Psoas muscle (tissue), 8 donors: ENCODE data around the gene C15orf39. TPM values are rescaled to one million over a fixed set of nuclear protein-coding genes. Genes with fewer than 3 reads are reported as not detected.

Source experiments
- ATAC-seq, 4 donors: fragments of 200-7000 bp; cut with Tn5 transposase; one replicate each; pipeline ENCODE4 v1.9.1; 2020; ENCODE audit warnings: moderate library complexity in 3 of 4, mild to moderate bottlenecking in 2 of 4
- DNase-seq, 2 donors: peaks; one replicate each; pipeline ENCODE4 v3.0.0-alpha.2; 2020
- H3K27ac ChIP-seq: fragments of 200-600 bp; one replicate; pipeline ENCODE4 v1.8.0; 2022
- H3K27me3 ChIP-seq, 3 donors: fragments of 200-600 bp in 1 of 3; one replicate each; pipeline versions ENCODE4 v1.6.1 to v1.8.0; 2013 to 2022; ENCODE audit warnings: low read length in 2 of 3, mild to moderate bottlenecking in 2 of 3, moderate library complexity in 1 of 3; ENCODE audit not compliant: insufficient read depth in 3 of 3
- H3K36me3 ChIP-seq, 2 donors: fragments of 200-600 bp in 1 of 2; one replicate each; pipeline versions ENCODE4 v1.6.1 to v1.8.0; 2013 to 2022; ENCODE audit warnings: low read depth in 1 of 2, mild to moderate bottlenecking in 1 of 2, moderate library complexity in 1 of 2; ENCODE audit not compliant: insufficient read depth in 1 of 2
- H3K4me1 ChIP-seq: fragments of 200-600 bp; one replicate; pipeline ENCODE4 v1.8.0; 2022
- H3K4me3 ChIP-seq: fragments of 200-600 bp; one replicate; pipeline ENCODE4 v1.8.0; 2022; ENCODE audit warnings: mild to moderate bottlenecking
- H3K9me3 ChIP-seq: fragments of 200-600 bp; one replicate; pipeline ENCODE4 v1.8.0; 2022
- CTCF ChIP-seq: fragments of 200-600 bp; IDR thresholded peaks from one replicate; pipeline ENCODE4 v1.8.0; 2022; ENCODE audit warnings: antibody characterized with exemption
- WGBS, 3 donors: extraction: QIAGEN DNeasy Blood & Tissue Kit; methylation state at CpG; one replicate each; pipeline versions ENCODE4 v1.1.6 to v1.1.7; 2013; 5-methylcytosine and 5-hydroxymethylcytosine counted together
- intact Hi-C, 2 donors: fragments of 100-400 bp; cut with DNase I; formaldehyde crosslinking; loops; one replicate each; pipeline versions ENCODE4 v1.11.0 to v1.14.2; 2022
- polyA plus RNA-seq, 3 donors: library from polyadenylated mRNA; stranded (reverse); fragments of 200-250 nt; gene quantifications; one replicate each; pipeline ENCODE4 v1.2.3, GENCODE V29; 2013
- total RNA-seq, 4 donors: library from RNA; stranded (reverse); fragmentation: NEBNext Ultra II Directional in 2 of 4; extraction: Animal tissue kit (Norgen Biotek cat#: 25700) in 2 of 4; gene quantifications; one replicate each; pipeline versions ENCODE4 v1.2.1 to v1.2.4, GENCODE V29; 2021 to 2023
- donor health status: healthy with polysubstance abuse.
- donor health status: DM: no; HTN: no; CAD: no; lungs with moderate emphysema.
- donor health status: Bipolar disorder and iron deficiency.
- donor health status: healthy.
- donor health status: DM: yes; HTN: yes; CAD: no.
- donor health status: DM: no; HTN: no; CAD: no.
- donor health status: DM: no; HTN: no; CAD: no.
- donor health status: DM: yes; HTN: yes; CAD: no.

The C15orf39 gene
- total and polyA plus RNA-seq, 7 donors = 2.5 to 4.6 (median 4.0) TPM

- Histone ChIP-seq H3K36me3 (no peaks in the 10 kb centered on the region), H3K4me1 (no peaks in the 10 kb centered on the region), H3K4me3 (no peak overlapping the region), H3K9me3 (no peaks in the 10 kb centered on the region), H3K27me3 (no peaks in the 10 kb centered on the region), H3K27ac (no peak overlapping the region)
- ATAC-seq (no peak), DNase-seq (no peak)
- no peak for TF ChIP-seq CTCF
- intact Hi-C loops = no loop called here
- 92 to 97% (median 96%) methylated on average over 3 of the region's 3 CpGs for WGBS, 3 donors
Observed at GRCh38 chr15:75194397-75194796, 7.3 kb upstream of the C15orf39 start.

- H3K9me3 ChIP-seq = no peaks in the 10 kb centered on the region
- H3K36me3 ChIP-seq = no peaks in the 10 kb centered on the region
- H3K27ac ChIP-seq = no peak overlapping the region
- H3K4me1 ChIP-seq = no peaks in the 10 kb centered on the region
- intact Hi-C loops = no loop called here
- 14 to 25% (median 20%) methylated on average over 13 of the region's 13 CpGs for WGBS, 3 donors
- DNase-seq (no peak), ATAC-seq (no peak)
- H3K27me3 ChIP-seq = no peaks in the 10 kb centered on the region
- H3K4me3 ChIP-seq = no peak overlapping the region
- TF ChIP-seq CTCF = no peak
Observed at GRCh38 chr15:75195122-75195765, 6.4 kb upstream of the C15orf39 start.

GRCh38 chr15:75195766-75196241 is 5.9 kb upstream of the C15orf39 start:
- TF ChIP-seq CTCF = no peak
- Histone ChIP-seq H3K4me1 (no peaks in the 10 kb centered on the region), H3K9me3 (no peaks in the 10 kb centered on the region), H3K27ac (no peak overlapping the region), H3K36me3 (no peaks in the 10 kb centered on the region), H3K27me3 (no peaks in the 10 kb centered on the region), H3K4me3 (no peak overlapping the region)
- no peak for DNase-seq
- WGBS, 3 donors = 34 to 43% (median 38%) methylated on average over 14 of the region's 14 CpGs
- intact Hi-C loops = no loop called here
- peak in 1 of 4 donors; percentile 20 for ATAC-seq

GRCh38 chr15:75197062-75197630 is 4.5 kb upstream of the C15orf39 start:
- 19 to 39% (median 26%) methylated on average over 4 of the region's 4 CpGs for WGBS, 3 donors
- intact Hi-C loops = no loop called here
- H3K36me3 ChIP-seq = no peaks in the 10 kb centered on the region
- no peak for DNase-seq
- no peak for ATAC-seq
- H3K9me3 ChIP-seq = no peaks in the 10 kb centered on the region
- H3K4me3 ChIP-seq = no peak overlapping the region
- no peak overlapping the region for H3K27ac ChIP-seq
- no peaks in the 10 kb centered on the region for H3K27me3 ChIP-seq
- TF ChIP-seq CTCF = no peak
- H3K4me1 ChIP-seq = peaks cover 4% of the 10 kb centered on the region
